NCI-H2227 (cell line): Measurements from ENCODE around the gene CRYGN.
A peak's percentile ranks its signal among the peaks of the same experiment; 100 is the strongest.

ENCODE experiments used
- DNase-seq: peaks from one replicate; lab custom pipeline; 2025; ENCODE audit not compliant: unreplicated experiment; lab: John Stamatoyannopoulos, UW

The CRYGN gene

GRCh38 chr7:151460474-151460855, 20.5 kb upstream of the CRYGN start:
- no peak for DNase-seq

GRCh38 chr7:151459726-151460473, 20.0 kb upstream of the CRYGN start:
- DNase-seq: peak; percentile 65

GRCh38 chr7:151457534-151457933, 17.6 kb upstream of the CRYGN start:
- DNase-seq: no peak

- no peak for DNase-seq
These were observed 16.8 kb upstream of the CRYGN start for GRCh38 chr7:151456782-151457181.

- no peak for DNase-seq
These were observed 16.3 kb upstream of the CRYGN start for GRCh38 chr7:151456276-151456675.

GRCh38 chr7:151455690-151456089, 15.7 kb upstream of the CRYGN start:
- DNase-seq: no peak

- DNase-seq: no peak
These were observed 15.1 kb upstream of the CRYGN start for GRCh38 chr7:151454932-151455530.

GRCh38 chr7:151454305-151454704, 14.4 kb upstream of the CRYGN start:
- DNase-seq: no peak

- no peak for DNase-seq
These were observed 13.4 kb upstream of the CRYGN start for GRCh38 chr7:151453326-151453791.

GRCh38 chr7:151452680-151453325, 12.9 kb upstream of the CRYGN start:
- no peak for DNase-seq

- no peak for DNase-seq
These were observed 12.0 kb upstream of the CRYGN start for GRCh38 chr7:151451626-151452571.

- DNase-seq: no peak
These were observed 11.2 kb upstream of the CRYGN start for GRCh38 chr7:151451156-151451555.

- no peak for DNase-seq
These were observed 10.0 kb upstream of the CRYGN start for GRCh38 chr7:151449990-151450389.

- peak; percentile 63 for DNase-seq
These were observed 8.6 kb upstream of the CRYGN start for GRCh38 chr7:151448261-151449252.

GRCh38 chr7:151447901-151448260, 7.9 kb upstream of the CRYGN start:
- no peak for DNase-seq

- no peak for DNase-seq
These were observed 7.4 kb upstream of the CRYGN start for GRCh38 chr7:151447312-151447711.

GRCh38 chr7:151446412-151446811, 6.5 kb upstream of the CRYGN start:
- no peak for DNase-seq

GRCh38 chr7:151444632-151445031, 4.7 kb upstream of the CRYGN start:
- no peak for DNase-seq

- DNase-seq: no peak
These were observed 3.0 kb upstream of the CRYGN start for GRCh38 chr7:151442776-151443496.
